COLO668 (cell line): ENCODE results near the gene CAMK2B.
A peak's percentile ranks its signal among the peaks of the same experiment; 100 is the strongest.

ENCODE experiments used
- DNase-seq: peaks from one replicate; lab custom pipeline; 2025; ENCODE audit not compliant: unreplicated experiment; lab: John Stamatoyannopoulos, UW

CAMK2B gene

DNA sequence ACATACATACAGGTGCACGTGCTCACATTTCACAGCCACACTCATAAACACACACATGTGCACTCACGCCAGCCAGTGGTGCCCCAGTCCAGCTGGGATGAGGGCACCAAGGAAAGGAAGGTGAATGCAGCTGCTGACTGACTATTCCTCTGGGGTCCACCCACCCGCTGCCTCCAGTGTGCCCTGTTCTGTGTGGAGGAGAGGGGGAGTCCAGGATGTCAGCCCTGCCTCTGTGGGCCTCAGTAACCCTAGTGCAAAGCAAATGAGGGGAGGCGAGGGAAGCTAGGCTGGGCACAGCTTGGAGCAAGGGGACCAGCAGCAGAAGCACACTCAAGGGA lies 67.0 kb downstream of the CAMK2B start:
- DNase-seq = no peak

DNA sequence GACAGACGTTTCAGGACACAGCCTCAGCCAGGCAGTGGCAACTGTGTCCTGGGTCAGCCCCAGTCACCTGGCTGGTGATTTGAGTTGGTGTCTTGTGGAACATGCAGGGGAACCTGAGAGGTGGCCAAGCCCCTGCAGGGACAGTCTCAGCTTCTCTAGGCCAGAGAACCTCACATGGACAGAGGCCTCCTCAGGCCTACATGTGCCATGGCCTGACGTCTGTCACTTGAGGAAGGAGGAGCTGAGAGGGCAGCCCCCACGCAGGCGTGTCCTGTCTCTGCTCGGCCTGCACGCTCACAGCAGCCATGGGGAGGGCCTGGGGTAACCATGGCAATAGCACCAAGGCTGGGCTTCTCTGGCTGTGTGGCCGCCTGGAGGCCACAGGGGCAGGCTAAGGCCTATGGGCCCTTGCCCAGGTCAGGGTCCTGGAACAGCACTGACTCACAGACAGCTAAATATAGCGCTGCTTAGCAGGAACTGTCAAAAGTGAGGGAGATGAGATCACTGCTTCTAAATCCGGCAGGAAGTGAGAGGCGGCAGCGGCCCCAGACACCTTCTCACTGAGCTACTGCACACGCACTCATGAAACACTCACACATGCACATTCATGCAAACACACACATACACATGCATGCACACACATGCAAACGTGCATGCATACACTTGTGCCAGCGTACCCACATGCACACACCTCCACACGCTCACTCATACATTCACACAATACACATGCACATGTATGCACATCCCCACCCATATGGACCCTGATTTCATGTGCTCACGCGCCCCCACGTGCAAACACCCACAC lies 67.6 kb downstream of the CAMK2B start:
- DNase-seq = peak; percentile 32

GRCh38 chr7:44257213-44257612 lies 68.2 kb downstream of the CAMK2B start:
- DNase-seq = no peak

DNA sequence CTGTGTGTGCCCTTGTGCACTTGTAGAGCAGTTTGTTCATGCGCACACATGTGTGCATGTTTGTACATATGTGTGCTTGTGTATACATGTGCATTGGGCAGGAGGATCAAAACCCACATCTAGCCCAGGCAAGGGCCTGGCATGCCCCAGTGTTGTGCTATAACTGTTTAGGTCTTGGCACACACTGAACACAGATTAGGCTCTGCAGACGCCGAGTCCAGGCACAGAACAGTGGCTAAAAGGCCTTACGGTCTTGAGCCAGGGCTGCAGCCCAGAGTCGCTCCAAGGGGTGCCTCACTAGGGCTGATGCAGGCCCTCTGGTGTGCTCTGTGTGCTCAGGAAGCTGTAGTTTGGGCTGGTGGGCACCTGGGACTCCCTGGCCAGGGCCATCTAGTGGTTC lies 68.9 kb downstream of the CAMK2B start:
- DNase-seq = no peak

- no peak for DNase-seq
Measured at GRCh38 chr7:44251881-44252280, 73.5 kb downstream of the CAMK2B start.

GRCh38 chr7:44251269-44251668 lies 74.1 kb downstream of the CAMK2B start:
- DNase-seq = no peak

GRCh38 chr7:44249639-44250234 lies 75.7 kb downstream of the CAMK2B start:
- DNase-seq = no peak

DNA sequence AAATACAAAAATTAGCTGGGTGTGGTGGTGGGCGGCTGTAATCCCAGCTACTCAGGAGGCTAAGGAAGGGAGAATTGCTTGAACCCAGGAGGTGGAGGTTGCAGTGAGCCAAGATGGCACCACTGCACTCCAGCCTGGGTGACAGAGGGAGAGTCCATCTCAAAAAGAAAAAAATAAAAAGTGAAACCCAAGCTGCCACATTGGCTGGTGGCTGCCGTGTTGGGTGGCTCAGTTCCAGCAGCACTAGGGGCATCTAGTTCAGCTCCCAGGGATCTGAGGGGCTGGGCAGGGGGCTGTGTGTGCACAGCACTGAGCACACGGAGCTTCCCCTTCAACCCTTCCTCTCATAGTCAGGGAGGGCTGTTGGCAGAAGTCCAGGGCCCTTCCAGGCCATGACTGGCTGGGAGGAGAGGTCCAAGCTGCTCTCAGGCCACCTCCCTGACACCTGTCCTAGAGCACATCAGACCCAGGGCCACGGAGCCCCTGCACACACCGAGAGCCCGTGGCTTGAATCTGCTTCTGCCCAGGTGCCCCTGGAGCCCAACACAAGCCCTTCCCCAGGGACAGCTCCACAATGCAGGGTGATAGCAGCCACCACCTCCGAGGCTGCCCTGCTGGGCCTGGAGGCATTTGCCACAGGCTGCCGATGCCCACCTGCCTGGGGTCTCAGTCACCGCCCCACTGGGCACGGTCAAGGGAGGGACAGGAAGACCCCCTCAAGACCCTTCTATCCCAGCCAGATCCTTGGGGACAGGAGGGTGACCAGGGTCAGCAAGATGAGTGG lies 77.3 kb downstream of the CAMK2B start:
- peak; percentile 35 for DNase-seq

DNA sequence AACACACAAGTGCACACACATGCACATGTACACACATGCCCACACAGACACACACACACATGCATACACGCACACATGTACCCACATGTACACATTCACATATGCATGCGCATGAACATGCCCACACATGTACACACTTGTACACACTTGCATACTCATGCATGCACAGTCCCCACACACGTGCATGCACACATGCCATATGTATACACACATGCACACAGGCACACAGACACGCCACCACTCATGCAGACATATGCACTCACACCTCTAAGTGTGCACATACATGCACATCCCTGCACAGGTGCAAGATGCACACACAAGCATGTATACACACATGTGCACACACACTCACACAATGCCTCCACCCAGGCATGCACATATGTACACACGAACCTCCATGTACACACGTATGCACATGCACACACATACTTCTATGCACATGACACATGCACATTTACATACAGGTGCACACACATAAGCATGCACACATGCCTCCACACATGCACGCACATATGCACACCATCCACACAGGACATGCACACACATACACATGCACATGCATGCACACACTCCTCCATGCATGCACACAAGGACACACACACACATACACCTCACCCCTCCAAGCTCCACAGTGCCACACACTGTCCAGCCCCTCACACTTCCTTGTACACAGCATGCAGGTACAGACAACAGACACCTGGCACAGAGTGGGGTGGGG lies 78.8 kb downstream of the CAMK2B start:
- DNase-seq = no peak

DNA sequence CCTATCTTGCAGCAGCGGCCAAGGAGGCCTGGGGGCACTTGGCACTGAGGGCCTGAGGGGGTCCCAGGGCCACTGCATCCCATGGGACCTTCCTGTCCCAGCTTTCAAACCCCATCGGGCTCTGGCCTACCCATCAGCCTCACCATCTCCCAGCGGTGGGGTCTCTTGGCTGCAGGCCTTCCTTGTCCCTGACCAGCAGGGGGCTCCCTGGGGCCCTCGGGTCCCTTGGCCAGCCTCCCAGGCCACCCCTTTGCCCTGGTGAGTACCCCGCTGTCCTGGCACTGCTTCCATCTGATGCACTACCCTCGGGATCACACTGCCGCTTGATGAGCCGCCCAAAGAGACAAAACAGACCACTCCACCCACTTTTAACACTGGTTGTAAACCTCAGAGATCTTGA lies 81.1 kb downstream of the CAMK2B start:
- DNase-seq = peak; percentile 71

DNA sequence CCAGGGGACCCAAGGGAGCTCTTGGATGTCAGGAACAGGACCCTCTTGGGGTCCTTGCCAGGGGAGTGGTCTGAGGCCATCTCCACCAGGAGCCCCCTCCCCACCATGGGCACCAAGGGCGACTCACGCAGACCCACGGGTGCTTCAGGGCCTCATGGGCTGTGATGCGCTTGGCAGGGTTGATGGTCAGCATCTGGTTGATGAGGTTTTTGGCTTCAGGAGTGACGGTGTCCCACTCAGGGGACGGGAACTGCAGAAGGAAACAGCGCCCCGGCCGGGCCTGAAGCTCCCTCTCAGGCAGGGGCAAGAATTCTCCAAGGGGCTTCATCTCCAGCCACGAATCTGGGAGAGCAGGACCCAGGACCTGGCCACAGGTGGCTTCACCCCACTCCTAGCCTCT lies 83.3 kb downstream of the CAMK2B start:
- no peak for DNase-seq

DNA sequence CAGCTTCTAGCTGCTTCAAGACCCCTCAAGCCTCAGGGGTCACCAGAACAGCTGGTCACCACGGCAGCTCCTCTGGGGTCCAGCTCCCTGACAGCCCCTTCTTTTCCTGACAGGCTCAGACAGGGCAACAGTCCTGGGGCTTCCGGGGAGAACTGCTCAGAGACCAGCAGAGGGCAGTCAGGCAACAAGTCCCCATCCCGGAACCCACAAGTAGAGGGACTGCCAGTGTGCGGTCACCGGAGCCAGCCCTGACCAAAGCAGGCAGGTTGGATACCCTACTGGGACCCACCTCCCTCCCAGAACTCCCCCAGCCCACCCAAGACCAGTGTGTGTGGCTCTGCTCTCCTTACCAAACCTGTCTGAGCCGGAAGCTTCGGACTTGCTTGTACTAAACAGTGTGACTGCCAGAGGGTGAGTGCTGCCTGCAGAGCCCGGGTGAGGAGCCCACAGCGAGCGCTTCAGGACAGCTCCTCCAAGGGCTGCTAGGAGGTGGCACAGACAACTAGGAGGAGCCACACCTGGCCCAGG lies 84.3 kb downstream of the CAMK2B start:
- DNase-seq = peak; percentile 86

GRCh38 chr7:44240376-44240775 lies 85.0 kb downstream of the CAMK2B start:
- DNase-seq = no peak

- no peak for DNase-seq
Measured at GRCh38 chr7:44239361-44239760, 86.0 kb downstream of the CAMK2B start.

DNA sequence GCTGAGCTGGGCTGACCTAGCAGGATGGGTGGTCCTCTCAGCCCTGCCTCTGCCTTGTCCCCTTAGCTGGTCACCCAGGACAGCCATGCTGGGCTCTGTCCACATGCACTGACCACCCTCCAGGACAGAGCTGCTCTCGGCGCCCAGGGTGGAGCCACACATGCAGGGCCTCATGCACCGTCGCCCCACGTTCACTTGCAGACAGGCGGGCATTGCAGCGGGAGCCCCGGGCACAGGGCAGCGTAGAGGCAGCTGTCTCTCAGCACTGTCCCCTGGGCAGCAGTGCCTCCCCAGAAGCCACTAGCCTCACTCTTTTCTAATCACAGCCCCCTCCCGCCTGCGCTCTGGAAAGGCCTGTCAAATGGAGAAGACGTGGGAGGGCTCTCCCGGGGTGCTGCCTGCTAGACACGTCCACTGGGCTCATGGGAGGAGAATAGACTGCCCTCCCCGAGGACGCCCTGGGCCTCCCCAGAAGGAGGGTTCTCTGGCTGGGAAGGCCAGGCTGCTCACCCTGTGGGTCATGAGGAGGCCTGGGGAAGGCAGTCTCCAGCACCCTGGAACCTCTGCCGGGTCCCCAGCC lies 87.2 kb downstream of the CAMK2B start:
- DNase-seq = no peak

GRCh38 chr7:44237696-44238095 lies 87.7 kb downstream of the CAMK2B start:
- DNase-seq = no peak

- peak; percentile 40 for DNase-seq
Measured at GRCh38 chr7:44236333-44236728, 89.1 kb downstream of the CAMK2B start.

- peak; percentile 72 for DNase-seq
Measured at GRCh38 chr7:44235582-44236332, 89.6 kb downstream of the CAMK2B start.

DNA sequence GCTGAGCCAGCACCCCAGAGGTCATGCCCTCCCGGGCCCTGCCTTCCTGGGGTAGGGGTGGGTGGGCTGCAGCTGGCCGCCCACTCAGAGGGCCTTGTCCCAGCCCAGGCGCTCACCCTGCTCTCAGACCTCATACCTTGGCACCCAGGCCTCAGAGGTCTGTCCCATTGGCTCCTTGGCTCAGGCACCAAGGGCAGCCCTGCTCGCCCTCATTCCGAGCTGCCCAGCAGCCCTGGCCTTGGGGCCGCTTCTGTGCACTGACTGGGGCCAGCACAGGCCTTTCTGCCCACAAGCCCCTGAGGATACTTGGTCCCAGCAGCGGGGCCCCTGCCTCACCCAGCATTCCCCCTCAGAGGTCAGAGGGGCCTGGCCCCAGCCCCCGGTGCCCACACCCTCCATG lies 90.3 kb downstream of the CAMK2B start:
- DNase-seq = no peak
